Subcutaneous adipose tissue (tissue), 4 donors: ENCODE results near the gene TTC8. TPM values are rescaled to one million over a fixed set of nuclear protein-coding genes. Genes with fewer than 3 reads are reported as not detected.

Source experiments
- CTCF ChIP-seq: fragments of 450-650 bp; IDR thresholded peaks from one replicate; pipeline ENCODE4 v1.5.1; 2016; ENCODE audit warnings: low read depth, mild to moderate bottlenecking, control low read depth, antibody characterized with exemption, moderate library complexity
- total RNA-seq, 4 donors: library from RNA; depleted of rRNA; stranded (reverse); fragments of >200 nt; gene quantifications; one replicate each; pipeline ENCODE4 v1.1.0, GENCODE V29; 2016

TTC8 gene
- total RNA-seq, 4 donors from 2014 or later, result 17.4 to 38.9 (median 22.8) TPM

DNA sequence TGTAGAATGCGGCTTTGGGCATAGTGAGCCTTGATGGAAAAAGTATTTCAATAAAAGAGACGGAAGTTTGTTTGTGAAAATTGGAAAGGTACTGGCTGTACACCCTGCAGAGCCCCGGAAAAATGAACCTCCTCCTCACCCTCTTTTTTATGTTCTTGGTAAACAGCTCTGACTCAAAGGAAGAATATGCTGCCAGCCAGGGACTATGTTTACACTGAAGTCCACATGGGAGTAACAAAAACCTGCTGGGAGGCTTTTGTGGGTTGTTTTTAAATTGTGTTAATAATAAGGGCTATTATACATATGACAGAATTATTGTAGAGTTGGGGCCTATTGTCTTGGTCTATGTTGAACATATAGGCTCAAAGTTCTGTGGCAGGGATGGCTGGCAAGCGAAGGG is 70.7 kb downstream of the TTC8 start:
- no peak for TF ChIP-seq CTCF

DNA sequence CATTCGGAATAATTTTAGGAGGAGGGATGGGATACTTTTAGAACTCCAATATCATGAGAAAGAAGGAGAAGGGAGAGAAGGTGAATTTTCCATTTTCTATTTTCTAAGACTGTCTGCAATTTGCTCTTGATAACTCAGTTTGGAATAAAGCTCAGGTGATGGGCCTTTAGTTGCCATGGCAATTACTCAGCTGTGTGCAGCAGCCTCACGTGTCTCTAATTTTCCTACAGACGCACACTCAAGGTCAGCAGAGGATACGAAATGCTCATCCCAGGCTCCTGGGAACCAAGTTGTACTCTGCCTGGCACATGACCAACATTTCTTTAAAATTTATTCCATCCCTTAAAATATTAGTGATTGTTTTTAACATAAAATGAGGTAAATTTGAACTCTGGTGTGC is 76.7 kb downstream of the TTC8 start:
- TF ChIP-seq CTCF, result no peak

- TF ChIP-seq CTCF, result no peak
Observed at GRCh38 chr14:88901991-88902390, 77.5 kb downstream of the TTC8 start.

- TF ChIP-seq CTCF, result no peak
Observed at GRCh38 chr14:88902850-88903249, 78.4 kb downstream of the TTC8 start.

DNA sequence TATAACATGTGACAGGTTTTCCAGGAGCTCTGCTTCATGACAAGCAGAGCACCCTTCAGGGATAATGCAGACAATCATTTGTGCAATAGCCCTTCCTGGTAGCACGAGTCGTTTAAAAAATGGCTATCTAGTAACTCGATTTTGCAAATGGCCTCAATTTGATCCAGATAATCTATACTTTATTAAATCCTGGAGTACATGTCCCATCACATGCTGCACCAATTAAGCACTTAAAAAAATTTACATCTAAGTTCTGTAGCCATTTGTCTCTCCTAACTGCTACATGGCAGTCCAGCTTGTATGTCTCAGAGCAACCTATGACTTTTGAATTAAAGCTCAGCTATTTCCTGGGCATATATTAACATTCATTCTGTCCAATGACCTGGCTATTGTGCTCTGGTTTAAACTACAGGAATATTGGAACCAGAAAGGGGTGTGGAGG is 79.8 kb downstream of the TTC8 start:
- TF ChIP-seq CTCF, result no peak

DNA sequence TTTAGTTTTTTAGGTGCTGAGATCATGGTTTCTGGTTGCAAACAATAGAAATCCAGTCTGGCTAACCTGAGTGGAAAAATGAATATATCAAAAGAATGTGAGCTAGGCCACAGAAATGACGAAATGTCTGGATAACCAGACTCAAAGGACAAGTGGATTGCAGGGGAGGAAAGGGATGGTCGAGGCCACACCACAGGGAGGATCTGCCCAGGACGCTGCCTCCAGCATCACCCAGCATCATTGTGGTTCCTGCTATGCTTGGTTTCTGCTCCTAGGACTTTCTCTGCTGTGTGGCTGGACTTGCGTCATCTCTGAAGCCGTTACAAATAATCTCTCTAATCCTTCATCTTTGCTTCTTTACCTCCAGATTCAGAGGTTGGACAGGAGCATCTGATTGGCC is 80.4 kb downstream of the TTC8 start:
- TF ChIP-seq CTCF, result no peak

DNA sequence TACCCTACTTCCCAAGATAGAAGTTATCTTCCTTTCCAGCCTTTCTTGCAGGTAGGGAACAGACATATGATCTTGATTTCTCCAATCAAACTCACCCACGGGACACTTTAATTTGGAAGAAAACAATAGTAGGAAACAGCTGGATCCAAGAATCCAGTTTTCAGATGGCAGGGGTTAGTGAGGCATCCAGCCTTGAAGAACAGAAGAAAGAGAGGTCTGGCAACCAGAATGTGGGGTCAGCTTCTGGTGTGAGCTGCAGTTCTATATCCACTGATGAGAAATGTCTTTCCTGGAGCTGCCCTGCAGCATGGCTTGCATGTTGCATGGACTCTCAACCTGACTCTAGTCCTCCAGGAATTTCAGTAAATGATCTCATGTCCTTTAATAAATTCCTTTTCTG is 83.8 kb downstream of the TTC8 start:
- TF ChIP-seq CTCF, result no peak
